Dermis lymphatic vessel endothelial cell (primary cell): ENCODE data around the gene CFAP97D2. TPM values are rescaled to one million over a fixed set of nuclear protein-coding genes. Genes with fewer than 3 reads are reported as not detected.

ENCODE experiments used
- total RNA-seq: library from RNA; depleted of rRNA; stranded (reverse); fragments of >200 nt; gene quantifications from 2 replicates; pipeline ENCODE4 v1.2.1, GENCODE V29; 2014

CFAP97D2 gene
- not detected in 2 replicates for total RNA-seq

GRCh38 chr13:114179087-114179658 lies at the start of gene CFAP97D2:
TSS of gene CFAP97D2 (plus strand) at chr13:114179257. CDS start at chr13:114179331, 74 bp downstream.

DNA sequence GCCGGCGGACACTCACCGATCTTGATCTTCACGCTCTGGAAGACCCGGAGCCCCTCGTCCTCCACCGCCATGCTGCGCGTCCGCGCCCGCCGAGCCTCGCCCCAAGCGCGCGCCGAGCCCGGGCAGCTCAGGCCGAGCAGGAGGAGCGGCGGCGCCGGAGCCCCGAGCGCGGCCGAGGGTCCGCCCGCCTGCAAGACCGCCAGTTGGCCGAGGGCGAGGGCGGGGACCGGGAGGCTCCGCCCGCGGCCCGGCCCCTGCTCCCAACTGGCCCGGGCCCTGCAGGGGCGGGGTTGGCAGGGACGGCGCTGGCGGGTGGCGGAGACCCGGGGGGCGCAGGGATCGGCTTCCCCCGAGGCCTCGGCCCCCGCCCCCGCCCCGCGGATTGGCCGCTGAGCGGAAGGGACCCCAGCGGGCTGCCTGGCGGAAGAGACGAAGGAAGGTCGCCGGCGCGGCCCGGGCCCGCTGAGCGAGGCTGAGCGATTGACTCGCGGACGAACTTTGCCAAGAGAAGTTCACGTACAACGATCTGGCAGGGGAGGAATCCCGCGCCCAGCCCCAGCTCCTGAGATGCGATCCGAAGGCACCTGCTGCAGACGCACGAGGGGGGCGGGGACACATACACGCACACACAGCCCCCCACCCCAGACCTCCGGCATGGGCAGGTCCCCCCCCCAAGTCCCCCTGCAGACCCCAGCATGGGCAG lies 46.5 kb upstream of the CFAP97D2 start, which contains the start of gene RASA3:
RASA3 (minus strand) TSS at position 205 of the 703 bp plus-strand sequence; CDS start at position 71, 134 bp downstream.

GRCh38 chr13:114234645-114235421 lies 55.8 kb downstream of the CFAP97D2 start, which contains the start of gene CDC16:
TSS of gene CDC16 (plus strand) at chr13:114234897. CDS start at chr13:114235085, 188 bp downstream.

Other genes with a start within 250 kb of the CFAP97D2 start
- under 0.01 TPM in 2 replicates for gene C13orf46, start 205.2 kb upstream of the CFAP97D2 start, total RNA-seq
- gene RASA3, start 46.6 kb upstream of the CFAP97D2 start, total RNA-seq: 26.3 and 37.4 TPM in 2 replicates
- 40.3 and 41.6 TPM in 2 replicates for gene CDC16, start 55.6 kb downstream of the CFAP97D2 start, total RNA-seq
- gene UPF3A, start 102.3 kb downstream of the CFAP97D2 start, total RNA-seq: 21.7 and 27.3 TPM in 2 replicates
- gene CHAMP1, start 135.2 kb downstream of the CFAP97D2 start, total RNA-seq: 5.4 and 6.2 TPM in 2 replicates